ENCODE results near the gene HEATR1.
"Not testable (repeated sequence)": the region's sequence is repeated elsewhere in the genome, so short reads cannot be mapped to it uniquely, and the experiment has no call there.

Gene HEATR1

GRCh38 chr1:236615399-236616148 lies 11.3 kb upstream of the HEATR1 start:
- H3K9me3 ChIP-seq (ENCODE audit: low read length), result no peaks in the 10 kb centered on the region
- no peaks in the 10 kb centered on the region for H3K4me1 ChIP-seq (ENCODE audit: insufficient read depth, low read length)
- no peak overlapping the region for H3K4me3 ChIP-seq (ENCODE audit: low read depth in 1 of 2, low read length in 2 of 2)
- H3K27ac ChIP-seq (ENCODE audit: low read depth, low read length), result no peak overlapping the region
- H3K9ac ChIP-seq (ENCODE audit: low read length), result no peak overlapping the region
- H3K27me3 ChIP-seq (ENCODE audit: control insufficient read depth in 1 of 2, insufficient read depth in 2 of 2, low read length in 2 of 2), result no peaks in the 10 kb centered on the region
- no peaks in the 10 kb centered on the region for H3K36me3 ChIP-seq (ENCODE audit: insufficient read depth, low read length)

- H3K9ac ChIP-seq (ENCODE audit: low read length), result no peak overlapping the region
- no peaks in the 10 kb centered on the region for H3K9me3 ChIP-seq (ENCODE audit: low read length)
- no peak overlapping the region for H3K27ac ChIP-seq (ENCODE audit: low read depth, low read length)
- H3K27me3 ChIP-seq (ENCODE audit: control insufficient read depth in 1 of 2, insufficient read depth in 2 of 2, low read length in 2 of 2), result no peaks in the 10 kb centered on the region
- no peaks in the 10 kb centered on the region for H3K4me1 ChIP-seq (ENCODE audit: insufficient read depth, low read length)
- H3K4me3 ChIP-seq (ENCODE audit: low read depth in 1 of 2, low read length in 2 of 2), result no peak overlapping the region
- H3K36me3 ChIP-seq (ENCODE audit: insufficient read depth, low read length), result no peaks in the 10 kb centered on the region
Observed at GRCh38 chr1:236612349-236612748, 8.0 kb upstream of the HEATR1 start.

GRCh38 chr1:236608930-236609726 lies 4.8 kb upstream of the HEATR1 start:
- H3K9ac ChIP-seq (ENCODE audit: low read length), result no peak overlapping the region
- no peaks in the 10 kb centered on the region for H3K36me3 ChIP-seq (ENCODE audit: insufficient read depth, low read length)
- H3K27me3 ChIP-seq (ENCODE audit: control insufficient read depth in 1 of 2, insufficient read depth in 2 of 2, low read length in 2 of 2), result no peaks in the 10 kb centered on the region
- H3K4me1 ChIP-seq (ENCODE audit: insufficient read depth, low read length), result no peaks in the 10 kb centered on the region
- no peaks in the 10 kb centered on the region for H3K9me3 ChIP-seq (ENCODE audit: low read length)
- H3K27ac ChIP-seq (ENCODE audit: low read depth, low read length), result no peak overlapping the region
- no peak overlapping the region for H3K4me3 ChIP-seq (ENCODE audit: low read depth in 1 of 2, low read length in 2 of 2)

- H3K27me3 ChIP-seq (ENCODE audit: control insufficient read depth in 1 of 2, insufficient read depth in 2 of 2, low read length in 2 of 2); H3K9ac ChIP-seq (ENCODE audit: low read length); H3K4me3 ChIP-seq (ENCODE audit: low read depth in 1 of 2, low read length in 2 of 2); H3K9me3 ChIP-seq (ENCODE audit: low read length); H3K27ac ChIP-seq (ENCODE audit: low read depth, low read length); H3K36me3 ChIP-seq (ENCODE audit: insufficient read depth, low read length); H3K4me1 ChIP-seq (ENCODE audit: insufficient read depth, low read length): not testable (repeated sequence)
Observed at GRCh38 chr1:236607597-236607996, 3.3 kb upstream of the HEATR1 start.

- no peaks in the 10 kb centered on the region for H3K9me3 ChIP-seq (ENCODE audit: low read length)
- peak overlapping the region; percentile 69 for H3K9ac ChIP-seq (ENCODE audit: low read length)
- H3K4me1 ChIP-seq (ENCODE audit: insufficient read depth, low read length), result peaks cover 9% of the 10 kb centered on the region
- no peaks in the 10 kb centered on the region for H3K36me3 ChIP-seq (ENCODE audit: insufficient read depth, low read length)
- H3K27me3 ChIP-seq (ENCODE audit: control insufficient read depth in 1 of 2, insufficient read depth in 2 of 2, low read length in 2 of 2), result no peaks in the 10 kb centered on the region
- peak overlapping the region; percentile 86 for H3K27ac ChIP-seq (ENCODE audit: low read depth, low read length)
- H3K4me3 ChIP-seq (ENCODE audit: low read depth in 1 of 2, low read length in 2 of 2), result peak overlapping the region; percentile 49 to 94
Observed at GRCh38 chr1:236604905-236605806, 840 bp upstream of the HEATR1 start.

- H3K27me3 ChIP-seq (ENCODE audit: control insufficient read depth in 1 of 2, insufficient read depth in 2 of 2, low read length in 2 of 2), result no peaks in the 10 kb centered on the region
- H3K4me3 ChIP-seq (ENCODE audit: low read depth in 1 of 2, low read length in 2 of 2), result no peak overlapping the region
- H3K4me1 ChIP-seq (ENCODE audit: insufficient read depth, low read length), result peaks cover 9% of the 10 kb centered on the region
- H3K27ac ChIP-seq (ENCODE audit: low read depth, low read length), result no peak overlapping the region
- peaks cover 11% of the 10 kb centered on the region for H3K36me3 ChIP-seq (ENCODE audit: insufficient read depth, low read length)
- no peak overlapping the region for H3K9ac ChIP-seq (ENCODE audit: low read length)
- no peaks in the 10 kb centered on the region for H3K9me3 ChIP-seq (ENCODE audit: low read length)
Observed at GRCh38 chr1:236602171-236602570, 2.1 kb downstream of the HEATR1 start.

- Histone ChIP-seq H3K9ac (ENCODE audit: low read length) (no peak overlapping the region), H3K27ac (ENCODE audit: low read depth, low read length) (no peak overlapping the region), H3K36me3 (ENCODE audit: insufficient read depth, low read length) (peaks cover 53% of the 10 kb centered on the region), H3K4me3 (ENCODE audit: low read depth in 1 of 2, low read length in 2 of 2) (no peak overlapping the region), H3K4me1 (ENCODE audit: insufficient read depth, low read length) (no peaks in the 10 kb centered on the region), H3K9me3 (ENCODE audit: low read length) (no peaks in the 10 kb centered on the region), H3K27me3 (ENCODE audit: control insufficient read depth in 1 of 2, insufficient read depth in 2 of 2, low read length in 2 of 2) (no peaks in the 10 kb centered on the region)
Observed at GRCh38 chr1:236590553-236591150, 13.7 kb downstream of the HEATR1 start.

- Histone ChIP-seq H3K27ac (ENCODE audit: low read depth, low read length) (no peak overlapping the region), H3K4me3 (ENCODE audit: low read depth in 1 of 2, low read length in 2 of 2) (no peak overlapping the region), H3K4me1 (ENCODE audit: insufficient read depth, low read length) (no peaks in the 10 kb centered on the region), H3K9ac (ENCODE audit: low read length) (no peak overlapping the region), H3K36me3 (ENCODE audit: insufficient read depth, low read length) (peaks cover 62% of the 10 kb centered on the region), H3K27me3 (ENCODE audit: control insufficient read depth in 1 of 2, insufficient read depth in 2 of 2, low read length in 2 of 2) (no peaks in the 10 kb centered on the region), H3K9me3 (ENCODE audit: low read length) (no peaks in the 10 kb centered on the region)
Observed at GRCh38 chr1:236589531-236589930, 14.8 kb downstream of the HEATR1 start.

- Histone ChIP-seq H3K4me1 (ENCODE audit: insufficient read depth, low read length) (no peaks in the 10 kb centered on the region), H3K4me3 (ENCODE audit: low read depth in 1 of 2, low read length in 2 of 2) (no peak overlapping the region), H3K27ac (ENCODE audit: low read depth, low read length) (no peak overlapping the region), H3K27me3 (ENCODE audit: control insufficient read depth in 1 of 2, insufficient read depth in 2 of 2, low read length in 2 of 2) (no peaks in the 10 kb centered on the region), H3K9ac (ENCODE audit: low read length) (no peak overlapping the region), H3K9me3 (ENCODE audit: low read length) (no peaks in the 10 kb centered on the region), H3K36me3 (ENCODE audit: insufficient read depth, low read length) (peaks cover 49% of the 10 kb centered on the region)
Observed at GRCh38 chr1:236581528-236581927, 22.8 kb downstream of the HEATR1 start.

- peaks cover 52% of the 10 kb centered on the region for H3K36me3 ChIP-seq (ENCODE audit: insufficient read depth, low read length)
- H3K27ac ChIP-seq (ENCODE audit: low read depth, low read length); H3K4me3 ChIP-seq (ENCODE audit: low read depth in 1 of 2, low read length in 2 of 2); H3K4me1 ChIP-seq (ENCODE audit: insufficient read depth, low read length); H3K9ac ChIP-seq (ENCODE audit: low read length); H3K27me3 ChIP-seq (ENCODE audit: control insufficient read depth in 1 of 2, insufficient read depth in 2 of 2, low read length in 2 of 2); H3K9me3 ChIP-seq (ENCODE audit: low read length): not testable (repeated sequence)
Observed at GRCh38 chr1:236580404-236580803, 23.9 kb downstream of the HEATR1 start.

GRCh38 chr1:236578661-236579060 lies 25.7 kb downstream of the HEATR1 start:
- H3K9ac ChIP-seq (ENCODE audit: low read length), result no peak overlapping the region
- H3K27me3 ChIP-seq (ENCODE audit: control insufficient read depth in 1 of 2, insufficient read depth in 2 of 2, low read length in 2 of 2), result no peaks in the 10 kb centered on the region
- H3K9me3 ChIP-seq (ENCODE audit: low read length), result no peaks in the 10 kb centered on the region
- H3K4me1 ChIP-seq (ENCODE audit: insufficient read depth, low read length), result no peaks in the 10 kb centered on the region
- peaks cover 49% of the 10 kb centered on the region for H3K36me3 ChIP-seq (ENCODE audit: insufficient read depth, low read length)
- no peak overlapping the region for H3K27ac ChIP-seq (ENCODE audit: low read depth, low read length)
- no peak overlapping the region for H3K4me3 ChIP-seq (ENCODE audit: low read depth in 1 of 2, low read length in 2 of 2)

Measured in muscle layer of colon (tissue), 2 donors.